Spleen (tissue), 11 donors: Measurements from ENCODE around the gene PIGR. TPM values are rescaled to one million over a fixed set of nuclear protein-coding genes. Genes with fewer than 3 reads are reported as not detected.
A peak's percentile ranks its signal among the peaks of the same experiment; 100 is the strongest.

Source experiments
- DNase-seq: peaks from one replicate; pipeline ENCODE4 v3.0.0-alpha.2; 2020
- H3K27ac ChIP-seq, 8 donors: fragments of 200-600 bp; sonication (generic) in 7 of 8; 1 replicate in 4 of 8; 2 replicates in 4 of 8; pipeline versions ENCODE4 v1.5.0 to v1.8.0; 2016 to 2021; ENCODE audit warnings: inconsistent platforms in 4 of 8, mild to moderate bottlenecking in 4 of 8, moderate library complexity in 1 of 8
- H3K27me3 ChIP-seq, 7 donors: fragments of 200-600 bp; sonication (generic) in 6 of 7; replicated peaks in 1 of 7; 1 replicate in 4 of 7; 2 replicates in 3 of 7; pipeline versions ENCODE4 v1.5.0 to v1.8.0; 2016 to 2021; ENCODE audit warnings: inconsistent platforms in 3 of 7, mild to moderate bottlenecking in 1 of 7
- H3K36me3 ChIP-seq, 6 donors: fragments of 200-600 bp; sonication (generic) in 5 of 6; 1 replicate in 4 of 6; 2 replicates in 2 of 6; pipeline versions ENCODE4 v1.5.0 to v1.8.0; 2016 to 2021; ENCODE audit warnings: inconsistent platforms in 2 of 6
- H3K4me1 ChIP-seq, 6 donors: fragments of 200-600 bp; sonication (generic) in 5 of 6; 1 replicate in 3 of 6; 2 replicates in 3 of 6; pipeline versions ENCODE4 v1.5.0 to v1.8.0; 2016 to 2021; ENCODE audit warnings: inconsistent platforms in 3 of 6
- H3K4me3 ChIP-seq, 8 donors: fragments of 200-600 bp; sonication (generic) in 7 of 8; 1 replicate in 4 of 8; 2 replicates in 4 of 8; pipeline versions ENCODE4 v1.5.0 to v1.8.0; 2016 to 2021; ENCODE audit warnings: inconsistent platforms in 4 of 8, mild to moderate bottlenecking in 4 of 8, moderate library complexity in 2 of 8
- H3K9me3 ChIP-seq, 8 donors: fragments of 200-600 bp; sonication (generic) in 7 of 8; 1 replicate in 4 of 8; 2 replicates in 4 of 8; pipeline versions ENCODE4 v1.5.0 to v1.8.0; 2016 to 2021; ENCODE audit warnings: inconsistent platforms in 4 of 8
- CTCF ChIP-seq, 11 experiments: fragments of 200-600 bp in 7 of 11; fragments of 450-650 bp in 4 of 11; sonication (generic) in 4 of 11; IDR thresholded peaks in 8 of 11; conservative IDR thresholded peaks in 3 of 11; 1 replicate in 7 of 11; 2 replicates in 4 of 11; pipeline versions ENCODE4 v1.4.0 to v1.8.0; 2016 to 2021; ENCODE audit warnings: antibody characterized with exemption in 11 of 11, inconsistent platforms in 4 of 11, mild to moderate bottlenecking in 1 of 11
- POLR2A ChIP-seq, 3 donors: fragments of 450-650 bp; IDR thresholded peaks; one replicate each; pipeline ENCODE4 v1.5.1; 2017; ENCODE audit warnings: antibody characterized with exemption in 3 of 3, mild to moderate bottlenecking in 1 of 3
- POLR2AphosphoS5 ChIP-seq, 3 donors: sonication (generic); formaldehyde crosslinking; IDR thresholded peaks; one replicate each; pipeline ENCODE4 v1.5.1; 2017; ENCODE audit warnings: antibody characterized with exemption in 3 of 3
- WGBS, 5 donors: extraction: QIAGEN DNeasy Blood & Tissue Kit in 3 of 5; methylation state at CpG; one replicate each; pipeline versions ENCODE4 v1.1.5 to v1.1.7; 2013 to 2018; 5-methylcytosine and 5-hydroxymethylcytosine counted together
- intact Hi-C: fragments of 100-400 bp; cut with DNase I; formaldehyde crosslinking; loops from one replicate; pipeline ENCODE4 v1.15.0; 2023; ENCODE audit warnings: low total_unique reads
- polyA plus RNA-seq, 3 donors: library from polyadenylated mRNA; stranded (reverse); fragments of 200-250 nt; gene quantifications; one replicate each; pipeline ENCODE4 v1.2.1, GENCODE V29; 2013
- total RNA-seq, 7 donors: library from RNA; depleted of rRNA in 3 of 7; stranded (reverse); fragments of >200 nt in 3 of 7; fragmentation: NEBNext Ultra II Directional in 4 of 7; extraction: Animal tissue kit (Norgen Biotek cat#: 25700) in 4 of 7; gene quantifications; one replicate each; pipeline versions ENCODE4 v1.1.0 to v1.2.1, GENCODE V29; 2016 to 2021
- donor health status: healthy with polysubstance abuse.
- donor health status: DM: no; HTN: no; CAD: no; lungs with moderate emphysema.
- donor health status: DM: no; HTN: no; CAD: no.
- donor health status: Bipolar disorder and iron deficiency.
- donor health status: healthy.
- donor health status: DM: no; HTN: no; CAD: no.
- donor health status: DM: yes; HTN: yes; CAD: no.

The PIGR gene
- total and polyA plus RNA-seq, 10 donors, result 0.13 to 1.7 (median 0.89) TPM

GRCh38 chr1:206909883-206910318 is 36.4 kb downstream of the PIGR start:
- H3K4me1 ChIP-seq, result peaks cover 52 to 99% (median 96%) of the 10 kb centered on the region in 6 donors
- DNase-seq, result no peak
- H3K36me3 ChIP-seq, result peaks cover 0 to 96% (median 28%) of the 10 kb centered on the region in 6 donors
- peaks cover 0 to 38% (median 0%) of the 10 kb centered on the region in 7 donors for H3K27me3 ChIP-seq
- H3K27ac ChIP-seq, result peak overlapping the region; percentile 60 to 87 (median 69)
- intact Hi-C loops, result loop anchor here (5.0 to 10.0 kb wide), 3 partner anchors 93 to 275 kb away; partner anchors contain the start of gene DYRK3
- H3K9me3 ChIP-seq, result no peaks in the 10 kb centered on the region
- WGBS, 5 donors, result 34 to 54% (median 48%) methylated on average over 11 to 14 of the region's 14 CpGs
- H3K4me3 ChIP-seq, result peak overlapping the region; percentile 23 to 69 (median 38)
- TF ChIP-seq CTCF (IDR thresholded peaks at IDR 0.05 in 8 of 11, conservative IDR thresholded peaks at IDR 0.05 in 3 of 11), result no peak
- TF ChIP-seq POLR2AphosphoS5 (IDR thresholded peaks at IDR 0.05), result peak in 2 of 3 donors; percentile 49 to 75

GRCh38 chr1:206909161-206909882 is 36.9 kb downstream of the PIGR start:
- peak; percentile 88 for DNase-seq
- TF ChIP-seq CTCF (IDR thresholded peaks at IDR 0.05 in 8 of 11, conservative IDR thresholded peaks at IDR 0.05 in 3 of 11), result peak in 1 of 11 experiments; percentile 7
- TF ChIP-seq POLR2AphosphoS5 (IDR thresholded peaks at IDR 0.05), result peak; percentile 64 to 84 (median 75)
- TF ChIP-seq POLR2A (IDR thresholded peaks at IDR 0.05), result no peak
- Histone ChIP-seq H3K4me3 (peak overlapping the region; percentile 23 to 69 (median 38)), H3K4me1 (peaks cover 52 to 99% (median 91%) of the 10 kb centered on the region in 6 donors), H3K27ac (peak overlapping the region; percentile 60 to 87 (median 69)), H3K36me3 (peaks cover 0 to 96% (median 34%) of the 10 kb centered on the region in 6 donors), H3K9me3 (no peaks in the 10 kb centered on the region), H3K27me3 (peaks cover 0 to 38% (median 0%) of the 10 kb centered on the region in 7 donors)
- intact Hi-C loops, result no loop called here
- WGBS, 5 donors, result 0 to 10% (median 5%) methylated on average over 31 to 69 of the region's 69 CpGs

DNA sequence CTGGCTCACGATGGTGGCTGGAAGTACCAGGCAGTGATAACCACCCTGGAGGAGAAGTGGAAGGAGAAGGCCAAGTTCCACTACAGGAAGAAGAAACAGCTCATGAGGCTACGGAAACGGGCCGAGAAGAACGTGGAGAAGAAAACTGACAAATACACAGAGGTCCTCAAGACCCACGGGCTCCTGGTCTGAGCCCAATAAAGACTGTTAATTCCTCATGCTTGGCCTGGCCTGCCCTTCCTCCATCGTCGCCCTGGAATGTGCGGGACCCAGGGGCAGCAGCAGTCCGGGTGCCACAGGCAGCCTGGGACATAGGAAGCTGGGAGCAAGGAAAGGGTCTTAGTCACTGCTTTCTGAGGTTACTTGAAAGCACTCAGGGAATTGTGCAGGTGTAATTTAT is 38.2 kb downstream of the PIGR start:
- intact Hi-C loops, result no loop called here
- peak overlapping the region in 1 of 8 donors; percentile 11 for H3K4me3 ChIP-seq
- H3K27ac ChIP-seq, result peak overlapping the region in 2 of 8 donors; percentile 34 to 87
- DNase-seq, result peak; percentile 59
- H3K27me3 ChIP-seq, result peaks cover 0 to 38% (median 0%) of the 10 kb centered on the region in 7 donors
- H3K4me1 ChIP-seq, result peaks cover 52 to 86% (median 79%) of the 10 kb centered on the region in 6 donors
- H3K9me3 ChIP-seq, result no peaks in the 10 kb centered on the region
- 92 to 96% (median 94%) methylated on average over 10 of the region's 10 CpGs for WGBS, 5 donors
- peaks cover 0 to 97% (median 46%) of the 10 kb centered on the region in 6 donors for H3K36me3 ChIP-seq
- TF ChIP-seq CTCF (IDR thresholded peaks at IDR 0.05 in 8 of 11, conservative IDR thresholded peaks at IDR 0.05 in 3 of 11) (no peak), POLR2A (IDR thresholded peaks at IDR 0.05) (no peak), POLR2AphosphoS5 (IDR thresholded peaks at IDR 0.05) (no peak)
